Panc1 (cell line): ENCODE results near the gene NEURL1B. TPM values are rescaled to one million over a fixed set of nuclear protein-coding genes. Genes with fewer than 3 reads are reported as not detected.

Experiments
- ATAC-seq: fragments of 200-7000 bp; cut with Tn5 transposase; 2 replicates; pipeline ENCODE4 v1.9.1; 2020; ENCODE audit warnings: mild to moderate bottlenecking, moderate library complexity
- BruUV-seq: library from RNA; stranded (reverse); fragments of 400-500 nt; replicated peaks from 2 replicates; lab custom pipeline; 2021; lab: Mats Ljungman, UMichigan
- CTCF ChIA-PET: fragments of 300-600 bp; sonication (Branson Sonifier 250); formaldehyde crosslinking; loops from one replicate; lab custom pipeline; 2022; ENCODE audit warnings: antibody characterized with exemption; lab: Charles Lee
- POLR2A ChIA-PET: fragments of 300-600 bp; sonication (Branson Sonifier 250); formaldehyde crosslinking; loops from one replicate; lab custom pipeline; 2022; ENCODE audit warnings: antibody characterized with exemption; lab: Charles Lee
- DNase-seq: peaks from one replicate; pipeline ENCODE4 v3.0.0-alpha.2; 2010; ENCODE audit warnings: low read depth, low spot score
- H3K27ac ChIP-seq: 2 replicates; pipeline ENCODE4 v1.5.1; 2011; ENCODE audit warnings: mild to moderate bottlenecking, low read length, inconsistent platforms
- H3K27me3 ChIP-seq: fragments of 200-500 bp; sonication (Bioruptor generic); 2 replicates; pipeline ENCODE4 v1.6.0; 2014; ENCODE audit warnings: low read length, inconsistent platforms; ENCODE audit not compliant: control insufficient read depth, insufficient read depth
- H3K36me3 ChIP-seq: fragments of 200-500 bp; sonication (Bioruptor generic); 2 replicates; pipeline ENCODE4 v1.5.1; 2014; ENCODE audit warnings: inconsistent platforms, mild to moderate bottlenecking, low read length, moderate library complexity; ENCODE audit not compliant: control insufficient read depth, insufficient read depth
- H3K4me1 ChIP-seq: 2 replicates; pipeline ENCODE4 v1.5.1; 2011; ENCODE audit warnings: inconsistent platforms, mild to moderate bottlenecking, low read length, moderate library complexity; ENCODE audit not compliant: control insufficient read depth, insufficient read depth
- H3K4me3 ChIP-seq, 2 experiments: 2 replicates each; pipeline ENCODE4 v1.5.1; 2011 to 2012; ENCODE audit warnings: low read depth in 2 of 2, low read length in 2 of 2, mild to moderate bottlenecking in 2 of 2, inconsistent platforms in 1 of 2, moderate library complexity in 1 of 2
- H3K9me3 ChIP-seq: fragments of 200-500 bp; sonication (Bioruptor generic); 2 replicates; pipeline ENCODE4 v1.5.1; 2014; ENCODE audit warnings: low read depth, mild to moderate bottlenecking, inconsistent platforms, low read length, moderate library complexity; ENCODE audit not compliant: control insufficient read depth, insufficient read depth
- POLR2AphosphoS5 ChIP-seq: IDR thresholded peaks from 2 replicates; pipeline ENCODE4 v1.6.1; 2012; ENCODE audit warnings: mild to moderate bottlenecking, low read depth, low read length, moderate library complexity
- SIN3A ChIP-seq: IDR thresholded peaks from 2 replicates; pipeline ENCODE4 v1.6.1; 2012; ENCODE audit warnings: low read depth, mild to moderate bottlenecking, low read length, moderate library complexity, borderline replicate concordance; ENCODE audit not compliant: insufficient read depth
- TCF7L2 ChIP-seq: IDR thresholded peaks from 2 replicates; pipeline ENCODE4 v1.6.1; 2011; ENCODE audit warnings: mild to moderate bottlenecking, low read depth, low read length, inconsistent platforms
- in situ Hi-C: cut with HindIII; loops from 2 replicates; pipeline ENCODE4 v1.10.0; 2016; ENCODE audit warnings: low sequenced_read_pairs, low pct_unique_long_range_greater_than_20kb
- intact Hi-C: fragments of 100-400 bp; cut with micrococcal nuclease; formaldehyde crosslinking; loops from one replicate; pipeline ENCODE4 v1.10.0; 2022; ENCODE audit not compliant: unreplicated experiment
- total RNA-seq: library from RNA; stranded (reverse); gene quantifications from one replicate; pipeline ENCODE4 v1.2.1, GENCODE V29; 2021; ENCODE audit not compliant: unreplicated experiment
- TF ChIP-seq, protein P1 (sequence below): fragments of 450-650 bp; IDR thresholded peaks from 2 replicates; pipeline ENCODE4 v1.5.1; 2017; ENCODE audit warnings: mild to moderate bottlenecking
- TF ChIP-seq, protein P2 (sequence below), 2 experiments: IDR thresholded peaks; 2 replicates each; pipeline ENCODE4 v1.6.1; 2011 to 2012; ENCODE audit warnings: low read depth in 2 of 2, control low read depth in 1 of 2, low read length in 1 of 2, mild to moderate bottlenecking in 1 of 2, moderate library complexity in 1 of 2; ENCODE audit not compliant: insufficient read depth in 1 of 2

NEURL1B gene
- total RNA-seq, 1 experiment from 2014 or later = 5.3 TPM

DNA sequence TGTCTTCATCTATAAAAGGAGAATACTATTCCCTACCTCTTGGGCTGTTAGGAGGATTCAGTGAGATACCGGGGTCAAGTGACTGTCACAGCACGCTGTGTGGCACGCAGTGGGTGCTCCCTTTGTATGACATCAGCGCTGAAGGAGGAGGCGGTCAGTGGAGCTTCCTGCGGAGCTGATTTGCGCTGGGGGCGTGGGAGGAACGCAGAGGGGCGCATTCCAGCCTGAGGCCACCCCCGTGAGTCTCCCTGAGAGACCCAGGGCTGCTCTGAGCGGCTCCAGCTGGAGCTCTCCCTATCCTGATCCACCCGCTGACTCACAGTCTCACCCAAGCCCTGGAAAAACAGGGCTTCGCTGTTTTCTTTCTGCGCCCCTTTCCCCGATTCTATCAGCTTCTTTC lies 24.3 kb upstream of the NEURL1B start:
- CTCF ChIA-PET = no interaction called here

DNA sequence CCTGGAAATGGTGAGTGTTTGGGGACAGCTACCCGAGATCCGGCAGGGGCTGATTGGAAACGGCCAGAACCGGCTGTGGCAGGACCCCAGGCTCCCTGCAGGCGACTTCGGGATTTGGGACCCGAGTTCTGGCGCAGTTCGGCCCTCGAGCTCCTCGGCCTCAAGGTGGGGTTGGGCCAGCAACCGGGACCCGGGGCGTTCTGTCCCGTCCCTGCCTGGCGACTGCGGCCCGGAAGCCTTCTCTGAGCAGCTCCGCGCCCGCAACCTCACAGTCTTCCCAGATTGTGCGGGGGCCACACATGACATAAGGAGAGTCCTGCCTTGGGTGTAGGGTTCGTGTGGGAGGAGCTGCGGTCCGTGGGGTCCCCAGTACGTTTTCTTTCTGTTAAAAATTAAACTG lies 23.2 kb upstream of the NEURL1B start:
- Histone ChIP-seq H3K4me3 (no peak overlapping the region), H3K27ac (no peak overlapping the region), H3K4me1 (no peaks in the 10 kb centered on the region), H3K27me3 (no peaks in the 10 kb centered on the region; the same call in 1 of the 2 replicates), H3K36me3 (no peaks in the 10 kb centered on the region), H3K9me3 (no peaks in the 10 kb centered on the region)
- BruUV-seq = no TSS peak
- intact Hi-C loops (no loop called here), in situ Hi-C loops (no loop called here)
- ATAC-seq = no peak
- ChIA-PET POLR2A (no interaction called here), CTCF (no interaction called here)
- TF ChIP-seq SIN3A (no peak), POLR2AphosphoS5 (no peak), TCF7L2 (no peak)
- TF ChIP-seq, protein P1, sequence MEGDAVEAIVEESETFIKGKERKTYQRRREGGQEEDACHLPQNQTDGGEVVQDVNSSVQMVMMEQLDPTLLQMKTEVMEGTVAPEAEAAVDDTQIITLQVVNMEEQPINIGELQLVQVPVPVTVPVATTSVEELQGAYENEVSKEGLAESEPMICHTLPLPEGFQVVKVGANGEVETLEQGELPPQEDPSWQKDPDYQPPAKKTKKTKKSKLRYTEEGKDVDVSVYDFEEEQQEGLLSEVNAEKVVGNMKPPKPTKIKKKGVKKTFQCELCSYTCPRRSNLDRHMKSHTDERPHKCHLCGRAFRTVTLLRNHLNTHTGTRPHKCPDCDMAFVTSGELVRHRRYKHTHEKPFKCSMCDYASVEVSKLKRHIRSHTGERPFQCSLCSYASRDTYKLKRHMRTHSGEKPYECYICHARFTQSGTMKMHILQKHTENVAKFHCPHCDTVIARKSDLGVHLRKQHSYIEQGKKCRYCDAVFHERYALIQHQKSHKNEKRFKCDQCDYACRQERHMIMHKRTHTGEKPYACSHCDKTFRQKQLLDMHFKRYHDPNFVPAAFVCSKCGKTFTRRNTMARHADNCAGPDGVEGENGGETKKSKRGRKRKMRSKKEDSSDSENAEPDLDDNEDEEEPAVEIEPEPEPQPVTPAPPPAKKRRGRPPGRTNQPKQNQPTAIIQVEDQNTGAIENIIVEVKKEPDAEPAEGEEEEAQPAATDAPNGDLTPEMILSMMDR = no peak
- TF ChIP-seq, protein P2, sequence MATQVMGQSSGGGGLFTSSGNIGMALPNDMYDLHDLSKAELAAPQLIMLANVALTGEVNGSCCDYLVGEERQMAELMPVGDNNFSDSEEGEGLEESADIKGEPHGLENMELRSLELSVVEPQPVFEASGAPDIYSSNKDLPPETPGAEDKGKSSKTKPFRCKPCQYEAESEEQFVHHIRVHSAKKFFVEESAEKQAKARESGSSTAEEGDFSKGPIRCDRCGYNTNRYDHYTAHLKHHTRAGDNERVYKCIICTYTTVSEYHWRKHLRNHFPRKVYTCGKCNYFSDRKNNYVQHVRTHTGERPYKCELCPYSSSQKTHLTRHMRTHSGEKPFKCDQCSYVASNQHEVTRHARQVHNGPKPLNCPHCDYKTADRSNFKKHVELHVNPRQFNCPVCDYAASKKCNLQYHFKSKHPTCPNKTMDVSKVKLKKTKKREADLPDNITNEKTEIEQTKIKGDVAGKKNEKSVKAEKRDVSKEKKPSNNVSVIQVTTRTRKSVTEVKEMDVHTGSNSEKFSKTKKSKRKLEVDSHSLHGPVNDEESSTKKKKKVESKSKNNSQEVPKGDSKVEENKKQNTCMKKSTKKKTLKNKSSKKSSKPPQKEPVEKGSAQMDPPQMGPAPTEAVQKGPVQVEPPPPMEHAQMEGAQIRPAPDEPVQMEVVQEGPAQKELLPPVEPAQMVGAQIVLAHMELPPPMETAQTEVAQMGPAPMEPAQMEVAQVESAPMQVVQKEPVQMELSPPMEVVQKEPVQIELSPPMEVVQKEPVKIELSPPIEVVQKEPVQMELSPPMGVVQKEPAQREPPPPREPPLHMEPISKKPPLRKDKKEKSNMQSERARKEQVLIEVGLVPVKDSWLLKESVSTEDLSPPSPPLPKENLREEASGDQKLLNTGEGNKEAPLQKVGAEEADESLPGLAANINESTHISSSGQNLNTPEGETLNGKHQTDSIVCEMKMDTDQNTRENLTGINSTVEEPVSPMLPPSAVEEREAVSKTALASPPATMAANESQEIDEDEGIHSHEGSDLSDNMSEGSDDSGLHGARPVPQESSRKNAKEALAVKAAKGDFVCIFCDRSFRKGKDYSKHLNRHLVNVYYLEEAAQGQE (IDR thresholded peaks at IDR 0.05; ENCODE audit: insufficient read depth in 1 of 2, low read depth in 2 of 2, low read length in 1 of 2) = no peak
- DNase-seq = no peak

More for the DNA sequence above, 24.3 kb upstream of the NEURL1B start:
- intact Hi-C loops (no loop called here), in situ Hi-C loops (no loop called here)
- POLR2A ChIA-PET = no interaction called here
- Histone ChIP-seq H3K4me3 (no peak overlapping the region), H3K36me3 (no peaks in the 10 kb centered on the region), H3K27ac (no peak overlapping the region), H3K9me3 (no peaks in the 10 kb centered on the region), H3K4me1 (no peaks in the 10 kb centered on the region), H3K27me3 (no peaks in the 10 kb centered on the region; the same call in 1 of the 2 replicates)
- TF ChIP-seq, protein P1 = no peak
- TF ChIP-seq SIN3A (no peak), TCF7L2 (no peak), POLR2AphosphoS5 (no peak)
- TF ChIP-seq, protein P2 (IDR thresholded peaks at IDR 0.05; ENCODE audit: insufficient read depth in 1 of 2, low read depth in 2 of 2, low read length in 1 of 2) = no peak
- ATAC-seq = no peak
- DNase-seq = no peak
- no TSS peak for BruUV-seq
